Inflammatory macrophage treated with lipopolysaccharide for 1 hour (primary cell): ENCODE measurements around the gene TRRAP.
"Not testable (repeated sequence)": the region's sequence is repeated elsewhere in the genome, so short reads cannot be mapped to it uniquely, and the experiment has no call there.

Source experiments
- DNase-seq, 2 donors: peaks; one replicate each; pipeline ENCODE4 v3.0.0-alpha.2; 2020 to 2022

The TRRAP gene

DNA sequence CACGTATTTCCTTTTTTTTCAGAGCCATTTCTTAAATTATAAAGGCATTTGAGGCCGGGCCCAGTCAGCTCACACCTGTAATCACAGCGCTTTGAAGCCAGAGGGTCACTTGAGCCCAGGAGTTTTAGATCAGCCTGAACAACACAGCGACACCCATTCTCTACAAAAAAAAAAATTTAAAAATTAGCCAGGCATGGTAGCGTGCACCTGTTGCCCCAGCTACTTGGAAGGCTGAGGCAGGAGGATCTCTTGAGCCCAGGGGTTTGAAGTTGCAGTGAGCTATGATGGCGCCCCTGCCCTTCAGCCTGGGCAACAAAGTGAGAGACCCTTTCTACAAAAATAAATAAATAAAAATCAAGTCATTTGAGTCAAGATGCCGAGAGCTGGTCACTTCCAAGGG is 11.6 kb upstream of the TRRAP start:
- DNase-seq: no peak

DNA sequence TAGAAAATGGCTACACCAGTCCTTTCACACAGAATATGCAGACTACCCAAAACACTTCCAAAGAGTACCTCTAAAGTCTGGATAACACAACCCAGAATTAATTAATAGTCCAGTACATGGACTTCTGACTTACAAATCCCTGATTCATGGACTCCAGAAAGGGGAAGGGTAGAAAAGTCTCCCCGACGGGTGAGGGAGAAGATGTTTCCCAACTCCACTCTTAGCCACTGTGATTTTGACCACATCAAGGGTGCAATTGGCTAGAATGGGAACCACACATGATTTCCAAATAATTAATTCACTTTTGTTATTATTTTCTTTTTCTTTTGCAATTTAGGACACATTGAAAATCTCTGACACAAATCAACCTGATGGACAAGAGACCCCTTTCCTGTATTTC is 9.9 kb upstream of the TRRAP start:
- peak; percentile 57 to 72 for DNase-seq

DNA sequence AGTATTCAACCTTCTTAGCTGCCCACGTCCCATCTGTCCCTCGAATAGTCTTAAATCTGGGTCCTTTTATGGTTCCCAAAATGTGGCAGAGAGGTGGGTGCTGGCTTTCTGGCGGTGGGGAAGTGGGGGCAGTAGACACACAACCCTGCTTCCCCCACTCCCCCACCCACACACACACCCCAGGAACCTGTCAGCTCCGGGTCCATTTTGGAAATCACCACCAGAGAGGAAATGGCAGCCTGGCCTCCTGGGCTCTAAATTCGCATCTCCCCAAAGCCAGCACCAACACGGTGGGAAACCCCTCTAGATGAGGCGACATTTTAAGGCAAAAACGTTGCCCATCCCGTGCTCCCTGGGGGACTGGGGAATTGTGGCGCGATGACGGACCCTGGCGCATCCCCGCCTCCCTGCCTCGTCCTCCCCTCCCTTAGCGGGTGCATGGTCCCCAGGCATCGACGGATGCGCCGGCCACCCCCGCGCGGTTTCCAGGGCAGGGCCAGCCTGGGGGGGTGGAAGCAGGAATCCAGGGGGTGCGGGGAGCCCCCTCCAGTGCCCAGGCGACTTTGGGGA is 9.2 kb upstream of the TRRAP start:
- no peak for DNase-seq

DNA sequence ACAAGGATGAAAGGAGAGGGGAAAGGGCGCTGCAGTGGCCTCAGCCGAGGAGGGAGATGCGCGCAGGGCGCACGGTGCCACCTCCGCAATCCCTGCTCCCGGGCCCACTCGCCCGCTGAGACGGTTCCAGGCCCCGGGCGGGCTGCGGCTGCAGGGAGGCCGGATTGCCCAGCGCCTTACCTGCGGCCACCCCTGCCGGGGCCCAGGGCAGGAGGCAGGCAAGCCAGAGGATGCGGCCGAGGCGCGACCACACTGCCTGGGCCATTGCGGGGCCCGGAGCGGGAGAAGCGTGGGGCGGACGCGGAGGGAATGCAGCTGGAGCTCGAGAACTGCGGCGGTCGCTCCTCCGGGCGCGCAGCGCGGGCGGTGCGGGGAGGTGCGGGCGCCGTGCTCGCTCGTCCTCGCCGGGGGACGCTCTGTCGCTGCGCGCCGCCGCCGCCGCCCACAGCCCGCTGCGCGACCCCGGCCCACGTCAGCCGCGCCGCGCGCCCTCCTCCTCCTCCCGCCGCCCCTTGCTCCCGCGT is 8.7 kb upstream of the TRRAP start, which contains the start of gene TMEM130:
TMEM130 (minus strand) TSS at position 418 of the 524 bp plus-strand sequence; CDS start at position 265, 153 bp downstream.
- DNase-seq: no peak

DNA sequence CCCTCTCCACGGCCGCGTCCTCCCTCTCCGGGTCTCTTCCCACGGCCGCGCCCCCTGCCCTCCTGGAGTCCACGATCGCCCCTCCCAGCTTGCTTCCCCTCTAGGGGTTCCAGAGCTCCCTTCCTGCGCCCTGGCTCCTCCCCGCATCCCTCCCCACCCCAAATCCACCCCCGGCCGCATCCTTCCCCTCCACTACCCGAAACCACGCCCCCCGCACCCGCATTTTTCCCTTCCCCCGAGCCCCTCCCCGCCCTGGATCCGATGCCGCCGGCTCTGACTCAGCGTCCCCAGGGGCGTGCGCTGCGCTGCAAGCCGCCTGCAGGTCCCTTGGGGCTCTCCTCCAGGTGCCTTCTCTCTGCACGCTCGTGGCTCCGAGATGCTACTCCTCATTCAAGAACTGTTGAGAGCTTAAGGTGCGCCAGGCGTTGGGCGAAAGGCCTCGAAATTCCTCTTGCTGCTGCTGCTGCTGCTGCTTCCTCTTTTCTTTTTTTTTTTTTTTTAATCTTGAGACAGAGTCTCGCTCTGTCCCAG is 8.1 kb upstream of the TRRAP start:
- DNase-seq: peak; percentile 33 to 42

DNA sequence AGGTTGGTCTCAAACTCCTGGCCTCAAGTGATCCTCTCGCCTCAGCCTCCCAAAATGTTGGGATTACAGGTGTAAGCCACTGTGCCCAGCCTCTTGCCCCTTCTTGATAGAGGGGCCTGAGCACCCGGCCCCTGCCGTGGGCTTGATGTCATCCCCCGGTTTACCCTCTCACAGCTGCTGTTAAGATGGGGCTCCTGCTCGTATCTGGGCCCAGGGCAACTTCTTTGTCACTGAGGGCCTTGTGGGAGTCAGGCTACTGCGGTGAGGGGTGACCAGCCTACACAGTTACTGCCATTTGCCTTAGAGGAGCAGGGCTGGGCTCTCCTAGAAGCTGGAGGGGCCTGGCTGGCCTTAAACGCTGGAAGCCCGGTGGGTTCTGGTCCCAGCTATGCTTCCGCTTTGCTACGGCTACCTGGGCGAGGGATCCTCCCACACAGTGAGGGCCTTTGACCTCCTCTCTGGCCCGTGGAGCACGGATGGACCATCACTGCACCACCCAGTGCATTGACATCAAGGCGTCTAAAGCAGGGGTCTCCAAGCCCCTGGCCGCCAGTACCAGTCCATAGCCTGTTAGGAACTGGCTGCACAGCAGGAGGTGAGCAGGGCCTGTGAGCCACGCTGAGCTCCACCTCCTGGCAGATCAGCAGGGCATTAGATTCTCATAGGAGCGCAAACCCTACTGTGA is 7.4 kb upstream of the TRRAP start:
- DNase-seq: no peak

DNA sequence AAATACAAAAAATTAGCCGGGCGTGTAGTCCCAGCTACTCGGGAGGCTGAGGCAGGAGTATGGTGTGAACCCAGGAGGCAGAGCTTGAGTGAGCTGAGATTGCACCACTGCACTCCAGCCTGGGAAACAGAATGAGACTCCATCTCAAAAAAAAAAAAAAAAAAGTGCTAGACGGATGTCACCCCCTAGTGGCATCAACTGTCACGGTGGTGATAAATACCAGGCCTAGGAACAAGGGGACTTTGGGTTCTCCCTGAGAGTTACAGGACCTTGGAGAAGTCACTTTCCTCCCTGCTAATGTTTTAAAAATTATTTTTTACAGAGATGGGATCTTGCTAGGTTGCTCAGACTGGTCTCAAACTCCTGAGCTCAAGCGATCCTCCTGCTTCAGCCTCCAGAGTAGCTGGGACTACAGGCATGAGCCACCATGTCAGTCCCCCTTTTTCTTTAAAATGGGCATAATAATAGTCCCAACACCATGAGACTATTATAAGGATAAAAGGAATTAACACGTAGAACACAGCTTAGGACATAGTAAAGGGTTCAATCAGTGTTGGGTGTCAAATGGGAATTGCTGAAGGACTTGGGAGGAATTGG is 5.9 kb upstream of the TRRAP start:
- DNase-seq: peak; percentile 39 to 73

DNA sequence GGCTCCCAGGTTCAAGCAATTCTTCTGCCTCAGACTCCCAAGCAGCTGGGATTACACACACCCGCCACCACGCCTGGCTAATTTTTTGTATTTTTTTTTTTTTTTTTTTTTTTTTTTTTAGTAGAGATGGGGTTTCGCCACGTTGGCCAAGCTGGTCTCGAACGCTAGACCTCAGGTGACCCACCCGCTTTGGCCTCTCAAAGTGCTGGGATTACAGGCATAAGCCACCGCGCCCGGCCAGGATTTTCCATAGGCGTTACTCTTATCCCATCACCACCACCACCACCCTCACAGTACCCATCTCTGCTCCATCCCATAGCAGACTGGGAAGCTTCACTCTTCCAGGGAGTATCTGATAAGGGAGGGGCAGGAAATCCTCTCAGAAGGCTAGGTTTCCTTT is 4.7 kb upstream of the TRRAP start:
- not testable (repeated sequence) for DNase-seq

DNA sequence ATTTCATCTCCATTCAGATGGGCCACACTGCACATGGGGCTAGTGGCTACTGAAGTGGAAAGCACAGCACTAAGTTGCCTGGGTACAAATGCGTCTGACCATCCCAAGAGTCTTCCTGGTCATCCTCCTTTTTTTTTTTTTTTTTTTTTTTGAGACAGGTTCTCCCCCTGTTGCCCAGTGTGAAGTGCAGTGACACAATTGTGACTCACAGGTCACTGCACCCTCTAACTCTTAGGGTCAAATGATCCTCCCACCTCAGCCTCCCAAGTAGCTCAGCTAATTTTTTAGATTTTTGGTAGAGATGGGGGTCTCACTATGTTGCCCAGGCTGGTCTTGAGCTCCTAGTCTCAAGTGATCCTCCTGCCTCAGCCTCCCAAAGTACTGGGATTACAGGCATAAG is 3.4 kb upstream of the TRRAP start:
- DNase-seq: no peak

DNA sequence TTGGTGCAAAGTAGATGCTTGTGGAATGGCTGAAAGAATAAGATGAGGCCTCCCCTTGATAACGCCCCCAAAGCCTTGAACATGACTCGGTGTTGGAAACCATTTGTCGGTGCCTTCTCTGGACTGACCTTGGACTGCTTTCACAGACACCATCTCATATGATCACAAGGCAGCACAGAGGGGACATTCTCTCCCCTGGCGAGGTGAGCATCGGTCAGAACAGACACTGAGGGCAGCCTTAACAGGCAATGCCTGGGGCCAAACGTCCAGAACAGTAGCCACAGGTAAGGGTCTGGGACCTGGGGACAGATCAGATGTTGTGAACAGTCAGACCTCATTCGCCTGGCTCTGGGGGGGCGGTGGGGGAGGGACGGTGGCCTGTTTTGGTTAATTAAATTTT is 2.8 kb upstream of the TRRAP start:
- no peak for DNase-seq

DNA sequence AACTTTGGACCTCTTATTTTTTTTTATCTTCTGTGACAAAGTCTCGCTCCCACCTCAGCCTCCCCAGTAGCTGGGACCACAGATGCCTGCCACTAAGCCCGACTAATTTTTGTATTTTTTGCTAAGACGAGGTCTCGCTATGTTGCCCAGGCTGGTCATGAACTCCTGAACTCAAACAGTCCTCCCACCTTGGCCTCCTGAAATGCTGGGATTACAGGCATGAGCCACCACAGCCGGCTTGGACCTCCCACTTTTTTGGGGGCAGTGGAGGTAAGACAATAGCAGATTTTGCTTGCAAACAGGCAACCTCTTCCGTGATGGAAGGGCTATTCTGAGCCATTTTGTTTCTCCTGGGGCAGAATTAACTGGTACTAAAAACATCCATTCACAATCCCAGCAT is 1.2 kb upstream of the TRRAP start:
- DNase-seq: no peak

DNA sequence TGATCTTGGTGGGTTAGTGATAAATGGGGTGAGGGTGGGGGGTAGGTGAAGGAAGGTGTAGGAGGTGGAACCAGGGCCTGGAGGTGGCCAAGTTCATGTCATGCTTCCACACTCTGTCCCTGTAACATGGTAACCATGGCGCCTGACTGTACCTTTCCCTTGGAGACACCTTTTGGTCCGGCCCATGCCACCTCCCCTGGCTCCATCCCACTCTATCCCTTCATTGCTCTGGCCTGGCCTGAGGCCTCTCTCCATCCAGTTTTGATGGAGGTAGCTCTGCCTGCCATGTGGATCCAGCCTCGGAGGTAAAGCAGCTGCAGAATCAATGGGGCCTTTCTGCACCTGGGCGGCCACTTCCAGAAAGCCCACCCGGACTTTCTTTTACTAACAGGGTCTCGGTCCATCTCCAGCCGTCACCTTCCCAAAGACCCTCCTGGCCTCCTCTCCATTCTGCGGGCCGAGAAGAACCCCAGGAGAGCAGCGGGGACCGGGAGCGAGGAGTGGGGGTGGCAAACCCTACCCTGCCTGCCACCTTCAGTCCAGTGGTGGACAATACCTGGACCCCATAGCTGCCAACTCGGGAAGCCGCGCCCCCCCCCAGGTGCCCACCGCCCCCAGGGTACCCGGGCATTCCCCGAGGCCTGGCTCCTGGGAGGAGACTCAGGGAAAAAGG is 504 bp upstream of the TRRAP start:
- DNase-seq: no peak

DNA sequence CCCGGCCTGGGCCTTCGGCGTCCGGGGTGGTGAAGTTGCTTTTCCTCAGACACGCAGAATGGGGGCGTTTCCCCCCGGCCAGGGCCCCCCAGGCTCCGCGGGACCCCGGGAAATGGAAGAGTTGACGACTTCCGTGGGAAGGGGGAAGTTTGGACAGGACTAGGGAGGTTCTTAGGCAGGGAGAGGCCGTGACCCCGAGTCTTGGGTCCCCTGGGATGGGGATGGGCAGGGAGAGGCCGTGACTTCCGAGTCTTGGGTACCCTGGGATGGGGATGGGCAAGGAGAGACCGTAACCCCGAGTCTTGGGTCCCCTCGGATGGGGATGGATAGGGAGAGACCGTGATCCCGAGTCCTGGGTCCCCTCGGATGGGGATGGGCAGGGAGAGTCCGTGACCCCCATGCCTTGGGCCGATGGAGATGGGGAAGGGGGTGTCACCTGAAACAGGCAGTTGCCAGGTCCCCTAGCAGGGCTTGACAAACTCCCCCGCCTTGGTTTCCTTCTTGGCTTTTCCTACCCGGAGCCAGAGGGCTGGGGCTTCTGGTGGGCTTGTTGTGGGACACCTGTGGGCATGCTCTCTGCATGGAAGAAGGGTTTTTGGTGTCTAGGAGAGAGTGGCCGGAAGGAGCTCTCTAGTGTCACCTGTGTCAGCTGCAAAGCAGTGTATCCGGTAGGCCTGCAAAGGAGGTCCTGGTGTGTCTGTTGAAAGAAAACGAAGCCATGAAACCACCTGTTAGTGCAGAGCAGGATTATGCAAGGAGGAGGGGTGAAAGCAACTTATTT is 1.1 kb downstream of the TRRAP start:
- peak in 1 of 2 donors; percentile 16 for DNase-seq

DNA sequence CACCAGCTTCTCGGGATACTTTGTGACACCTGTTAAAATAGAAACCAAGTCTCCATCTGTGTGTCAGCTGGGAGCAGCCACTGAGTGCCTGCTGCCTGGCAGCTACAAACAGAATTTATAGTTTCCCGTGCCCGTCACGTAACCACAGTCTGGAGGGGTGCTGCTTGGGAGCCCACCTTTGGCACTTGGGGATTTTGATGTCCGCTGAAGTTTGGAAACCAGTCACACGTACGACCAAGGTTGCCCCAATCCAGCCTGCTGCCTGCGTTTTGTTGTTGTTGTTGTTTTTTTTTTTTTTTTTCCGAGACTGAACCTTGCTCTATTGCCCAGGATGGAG is 1.6 kb downstream of the TRRAP start:
- no peak for DNase-seq

DNA sequence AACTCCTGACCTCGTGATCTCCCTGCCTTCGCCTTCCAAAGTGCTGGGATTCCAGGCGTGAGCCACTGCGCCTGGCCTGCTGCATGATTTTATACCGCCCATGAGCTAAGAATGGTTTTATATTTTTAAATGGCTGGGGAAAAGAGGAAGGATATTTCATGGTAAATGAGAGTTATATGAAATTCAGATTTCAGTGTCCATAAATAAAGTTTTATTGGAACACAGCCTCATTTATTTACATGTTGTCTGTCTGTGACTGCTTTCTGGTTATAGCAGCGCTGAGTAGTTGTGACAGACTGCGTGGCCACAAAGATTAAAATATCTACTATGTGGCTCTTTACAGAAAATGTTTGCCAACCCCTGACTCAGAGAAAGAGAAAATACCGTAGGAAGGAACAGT is 2.2 kb downstream of the TRRAP start:
- no peak for DNase-seq

DNA sequence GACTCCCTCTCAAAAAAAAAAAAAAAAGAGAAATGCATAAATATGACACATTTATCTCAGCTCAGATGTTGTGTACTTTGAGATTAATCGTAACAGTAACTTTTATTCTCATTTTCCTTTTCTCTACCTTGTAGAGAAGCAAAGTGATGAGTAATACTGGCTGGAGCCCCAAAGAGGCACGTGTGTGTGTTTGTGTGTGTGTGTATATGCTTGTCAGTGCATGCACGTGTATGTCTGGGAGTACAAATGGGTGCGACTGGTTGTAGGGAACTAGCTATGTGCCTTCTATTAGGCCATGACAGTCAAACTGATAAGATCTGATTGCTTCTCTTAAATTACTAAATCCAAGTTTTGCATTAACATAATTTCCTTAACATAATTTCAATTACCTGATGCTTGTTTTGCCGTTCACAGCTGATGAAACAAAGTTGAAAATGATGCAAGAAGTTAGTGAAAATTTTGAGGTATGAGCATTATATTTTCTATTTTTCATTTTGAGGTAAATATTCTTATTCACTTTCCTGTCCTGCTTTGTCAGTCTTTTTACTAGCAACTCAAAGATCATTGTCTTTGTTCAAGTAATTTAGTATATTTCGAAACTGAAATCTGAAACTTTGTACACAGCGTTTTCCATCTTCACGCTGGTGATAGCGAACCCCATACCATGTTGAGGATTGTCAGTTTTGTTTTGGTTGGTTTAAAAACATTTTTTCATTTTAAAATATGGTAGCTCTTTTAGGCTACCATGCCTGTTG is 3.4 kb downstream of the TRRAP start:
- no peak for DNase-seq

DNA sequence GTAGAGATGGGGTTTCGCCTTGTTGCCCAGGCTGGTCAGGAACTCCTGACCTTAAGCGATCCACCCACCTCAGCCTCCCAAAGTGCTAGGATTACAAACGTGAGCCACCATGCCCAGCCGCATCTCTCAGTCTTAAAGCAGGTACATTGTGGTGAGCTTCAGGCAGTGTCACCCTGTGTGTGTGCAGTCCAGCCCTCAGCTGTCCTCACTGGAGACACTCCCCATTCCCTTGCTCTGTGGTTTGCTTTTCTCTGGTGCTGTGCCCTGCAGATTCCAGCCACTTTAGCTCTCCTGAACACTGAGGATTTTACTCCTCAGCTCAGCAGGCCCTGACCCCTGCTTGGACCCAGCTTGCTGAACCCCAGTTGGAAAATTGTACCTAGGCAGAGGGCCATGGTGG is 6.1 kb downstream of the TRRAP start:
- no peak for DNase-seq

DNA sequence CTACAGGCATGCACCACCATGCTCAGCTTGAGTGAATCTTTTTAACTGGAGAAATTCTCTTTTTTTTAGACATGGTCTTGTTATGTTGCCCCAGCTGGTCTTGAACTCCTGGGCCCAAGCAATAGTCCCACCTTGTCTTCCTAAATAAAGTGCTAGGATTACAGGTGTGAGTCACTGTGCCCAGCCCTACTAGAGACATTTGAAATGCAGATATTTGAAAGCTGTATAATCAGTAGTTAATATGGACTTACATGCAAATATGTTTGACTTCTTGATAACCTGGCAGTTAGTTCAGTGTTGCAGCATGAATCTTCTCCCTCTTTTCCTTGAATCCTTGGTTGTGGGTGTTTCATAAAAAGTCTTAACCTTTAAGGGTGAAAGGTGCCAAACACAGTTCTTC is 8.7 kb downstream of the TRRAP start:
- DNase-seq: no peak

DNA sequence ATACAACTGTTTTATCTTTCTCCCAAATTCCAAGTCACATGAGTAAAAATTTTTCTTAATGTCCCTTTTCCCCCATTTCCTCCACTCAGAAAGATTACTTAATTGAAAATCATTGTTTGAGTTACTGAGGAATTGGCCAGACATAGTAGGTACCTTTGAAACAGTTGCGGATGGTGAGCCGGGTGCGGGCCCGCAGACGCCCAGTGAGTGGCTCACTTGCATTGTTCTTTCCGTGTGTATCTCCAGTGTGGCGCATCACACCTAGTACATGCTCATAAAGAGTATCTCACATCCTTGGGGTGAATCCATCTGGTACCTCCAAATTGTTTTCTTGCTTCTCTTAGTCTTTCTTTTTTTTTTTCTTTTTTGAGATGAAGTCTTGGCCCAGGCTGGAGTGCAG is 14.3 kb downstream of the TRRAP start:
- DNase-seq: no peak

DNA sequence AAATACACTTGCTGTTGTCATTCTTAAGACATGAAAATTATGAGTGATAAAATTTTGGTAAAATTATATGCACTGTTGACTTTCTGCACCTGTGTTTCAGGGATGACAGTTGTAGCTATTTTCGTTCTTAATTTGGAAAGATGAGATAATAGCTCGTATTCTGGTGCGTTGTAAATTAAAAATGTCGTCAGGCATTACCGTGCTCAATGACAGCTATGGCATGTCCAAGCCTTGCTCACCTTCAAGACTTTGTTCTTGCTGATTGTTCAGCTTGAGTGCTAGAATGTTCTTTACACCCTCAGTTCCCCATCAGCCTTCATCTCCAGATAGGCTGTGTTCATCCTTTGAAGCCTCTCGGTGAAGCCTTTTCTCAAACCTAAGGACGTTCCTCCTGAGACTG is 21.5 kb downstream of the TRRAP start:
- no peak for DNase-seq

DNA sequence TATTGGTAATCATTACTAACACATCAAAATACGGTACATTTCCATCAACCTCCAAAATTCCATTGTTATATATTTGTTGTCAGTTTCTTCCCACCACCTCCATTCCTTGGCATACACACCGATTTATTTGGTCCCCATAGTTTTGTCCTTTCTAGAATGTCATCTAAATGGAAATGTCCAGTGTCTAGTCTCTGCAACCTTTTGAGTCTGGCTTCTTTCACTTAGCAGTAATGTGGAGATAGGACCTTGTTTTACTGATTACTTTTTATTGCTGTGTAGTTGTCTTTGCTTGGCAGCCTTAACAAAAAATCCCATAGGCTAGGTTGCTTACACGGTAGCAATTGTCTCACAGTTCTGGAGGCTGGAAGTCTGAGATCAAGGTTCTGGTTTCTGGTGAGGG is 22.5 kb downstream of the TRRAP start:
- no peak for DNase-seq

DNA sequence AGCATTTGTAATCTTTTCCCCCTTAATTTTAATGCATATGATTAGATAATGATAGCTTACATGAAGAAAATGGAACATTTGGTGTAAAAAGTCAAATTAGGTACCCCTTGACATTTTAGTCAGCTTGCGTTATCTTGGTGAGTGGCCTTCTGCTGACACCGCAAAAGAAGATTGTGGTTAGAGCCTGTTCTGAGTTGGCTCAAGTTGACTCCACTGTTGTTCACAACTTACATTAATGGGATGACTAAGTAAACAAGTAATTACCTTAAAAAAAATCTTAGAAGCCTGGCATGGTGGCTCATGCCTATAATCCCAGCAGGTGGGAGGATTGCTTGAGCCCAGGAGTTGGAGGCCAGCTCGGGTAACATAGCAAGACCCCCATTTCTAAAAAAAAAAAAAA is 24.2 kb downstream of the TRRAP start:
- no peak for DNase-seq
